A673 (cell line): Measurements from ENCODE around the gene P2RX5. TPM values are rescaled to one million over a fixed set of nuclear protein-coding genes. Genes with fewer than 3 reads are reported as not detected.
A peak's percentile ranks its signal among the peaks of the same experiment; 100 is the strongest.

Experiments
- BruUV-seq: library from RNA; stranded (reverse); fragments of 400-500 nt; replicated peaks from 2 replicates; lab custom pipeline; 2021; lab: Mats Ljungman, UMichigan
- CTCF ChIA-PET: fragments of 300-600 bp; sonication (Branson Sonifier 250); formaldehyde crosslinking; loops from one replicate; lab custom pipeline; 2022; ENCODE audit warnings: antibody characterized with exemption; lab: Charles Lee
- POLR2A ChIA-PET: fragments of 300-600 bp; sonication (Branson Sonifier 250); formaldehyde crosslinking; loops from one replicate; lab custom pipeline; 2022; ENCODE audit warnings: antibody characterized with exemption; ENCODE audit not compliant: low non-redundant PET; lab: Charles Lee
- DNase-seq: peaks from one replicate; pipeline ENCODE4 v3.0.0-alpha.2; 2015; ENCODE audit warnings: low spot score
- H3K27ac ChIP-seq: fragments of 200-600 bp; sonication (generic); 2 replicates; pipeline ENCODE4 v1.5.1; 2016; ENCODE audit warnings: mixed run types, low read depth, mild to moderate bottlenecking, mixed read lengths, antibody characterized with exemption, low read length; ENCODE audit not compliant: poor library complexity, severe bottlenecking
- H3K27me3 ChIP-seq: fragments of 200-600 bp; sonication (generic); replicated peaks from 2 replicates; pipeline ENCODE4 v1.6.1; 2017; ENCODE audit warnings: mixed run types, low read depth, mild to moderate bottlenecking, mixed read lengths, antibody characterized with exemption, low read length; ENCODE audit not compliant: insufficient read depth, poor library complexity
- H3K36me3 ChIP-seq: fragments of 200-600 bp; sonication (generic); 2 replicates; pipeline ENCODE4 v1.6.1; 2016; ENCODE audit warnings: mixed run types, mild to moderate bottlenecking, mixed read lengths, antibody characterized with exemption, low read length; ENCODE audit not compliant: insufficient read depth, poor library complexity, severe bottlenecking
- H3K4me1 ChIP-seq: fragments of 200-600 bp; sonication (generic); 2 replicates; pipeline ENCODE4 v1.6.1; 2017; ENCODE audit warnings: mixed run types, mild to moderate bottlenecking, mixed read lengths, antibody characterized with exemption, low read length; ENCODE audit not compliant: insufficient read depth, poor library complexity, severe bottlenecking
- H3K4me3 ChIP-seq: fragments of 200-600 bp; sonication (generic); 2 replicates; pipeline ENCODE4 v1.5.1; 2016; ENCODE audit warnings: low read depth, mixed run types, mild to moderate bottlenecking, mixed read lengths, low read length; ENCODE audit not compliant: poor library complexity, severe bottlenecking
- H3K9me3 ChIP-seq: fragments of 200-600 bp; sonication (generic); 2 replicates; pipeline ENCODE4 v1.6.1; 2016; ENCODE audit warnings: mixed run types, low read depth, mild to moderate bottlenecking, mixed read lengths, antibody characterized with exemption, low read length; ENCODE audit not compliant: poor library complexity, severe bottlenecking
- CTCF ChIP-seq: fragments of 300-800, 200-600 bp; sonication (generic); conservative IDR thresholded peaks from 2 replicates; pipeline ENCODE4 v1.5.1; 2017; ENCODE audit warnings: low read depth, mild to moderate bottlenecking, antibody characterized with exemption, low read length, moderate library complexity, mixed read lengths
- EZH2 ChIP-seq: fragments of 200-600 bp; sonication (generic); IDR thresholded peaks from 2 replicates; pipeline ENCODE4 v1.6.1; 2017; ENCODE audit warnings: borderline replicate concordance, low read depth, mild to moderate bottlenecking, mixed read lengths, antibody characterized with exemption, low read length; ENCODE audit not compliant: poor library complexity, severe bottlenecking
- intact Hi-C: fragments of 100-400 bp; cut with micrococcal nuclease; formaldehyde crosslinking; loops from one replicate; pipeline ENCODE4 v1.10.0; 2022; ENCODE audit not compliant: unreplicated experiment
- total RNA-seq: library from RNA; stranded (reverse); gene quantifications from 2 replicates; pipeline ENCODE4 v1.2.3, GENCODE V29; 2021

Gene P2RX5
- total RNA-seq, 1 experiment from 2014 or later = 0.45 TPM

- no peaks in the 10 kb centered on the region for H3K9me3 ChIP-seq
- no peaks in the 10 kb centered on the region for H3K36me3 ChIP-seq
- H3K27me3 ChIP-seq = no peaks in the 10 kb centered on the region
- TF ChIP-seq EZH2 (no peak), CTCF (no peak)
- no peaks in the 10 kb centered on the region for H3K4me1 ChIP-seq
- intact Hi-C loops = no loop called here
- no TSS peak for BruUV-seq
- H3K27ac ChIP-seq = no peak overlapping the region
- H3K4me3 ChIP-seq = no peak overlapping the region
- ChIA-PET POLR2A (interaction anchor here (0.6 kb wide), 1 partner anchor 96 kb away, joined by 3 read pairs; no protein-coding TSS in a partner anchor), CTCF (no interaction called here)
- DNase-seq = no peak
Observed at GRCh38 chr17:3655766-3656165, 40.2 kb downstream of the P2RX5 start.

- H3K4me1 ChIP-seq = no peaks in the 10 kb centered on the region
- no TSS peak for BruUV-seq
- peak; percentile 55 for TF ChIP-seq CTCF
- no peak for TF ChIP-seq EZH2
- intact Hi-C loops = loop anchor here (10.0 kb wide), 1 partner anchor 603 kb away; no protein-coding TSS in a partner anchor
- CTCF ChIA-PET = no interaction called here
- no peaks in the 10 kb centered on the region for H3K27me3 ChIP-seq
- POLR2A ChIA-PET = interaction anchor here (0.6 kb wide), 1 partner anchor 73 kb away, joined by 12 read pairs; no protein-coding TSS in a partner anchor
- H3K36me3 ChIP-seq = no peaks in the 10 kb centered on the region
- H3K9me3 ChIP-seq = no peaks in the 10 kb centered on the region
- no peak overlapping the region for H3K4me3 ChIP-seq
- no peak overlapping the region for H3K27ac ChIP-seq
- peak; percentile 55 for DNase-seq
Observed at GRCh38 chr17:3647769-3648555, 48.0 kb downstream of the P2RX5 start.

- Histone ChIP-seq H3K9me3 (no peaks in the 10 kb centered on the region), H3K27ac (no peak overlapping the region), H3K36me3 (no peaks in the 10 kb centered on the region), H3K27me3 (no peaks in the 10 kb centered on the region), H3K4me1 (no peaks in the 10 kb centered on the region), H3K4me3 (no peak overlapping the region)
- intact Hi-C loops = loop anchor here (10.0 kb wide), 1 partner anchor 602 kb away; no protein-coding TSS in a partner anchor
- POLR2A ChIA-PET = no interaction called here
- CTCF ChIA-PET = interaction anchor here (0.6 kb wide), 1 partner anchor 915 kb away, joined by 3 read pairs; no protein-coding TSS in a partner anchor
- no TSS peak for BruUV-seq
- DNase-seq = no peak
- TF ChIP-seq CTCF (no peak), EZH2 (no peak)
Observed at GRCh38 chr17:3647251-3647650, 48.7 kb downstream of the P2RX5 start.
